Testis (tissue), 2 donors: ENCODE measurements around the gene PCBP4.

Experiments
- POLR2A ChIP-seq: fragments of 450-650 bp; IDR thresholded peaks from one replicate; pipeline ENCODE4 v1.6.1; 2017; ENCODE audit warnings: antibody characterized with exemption, mild to moderate bottlenecking, moderate library complexity
- TF ChIP-seq, protein P1 (sequence below), 3 experiments: fragments of 450-650 bp in 2 of 3; fragments of 200-600 bp in 1 of 3; sonication (generic) in 1 of 3; IDR thresholded peaks; one replicate each; pipeline ENCODE4 v1.5.1; 2016 to 2019; ENCODE audit warnings: antibody characterized with exemption in 3 of 3, mild to moderate bottlenecking in 2 of 3, moderate library complexity in 1 of 3

DNA sequence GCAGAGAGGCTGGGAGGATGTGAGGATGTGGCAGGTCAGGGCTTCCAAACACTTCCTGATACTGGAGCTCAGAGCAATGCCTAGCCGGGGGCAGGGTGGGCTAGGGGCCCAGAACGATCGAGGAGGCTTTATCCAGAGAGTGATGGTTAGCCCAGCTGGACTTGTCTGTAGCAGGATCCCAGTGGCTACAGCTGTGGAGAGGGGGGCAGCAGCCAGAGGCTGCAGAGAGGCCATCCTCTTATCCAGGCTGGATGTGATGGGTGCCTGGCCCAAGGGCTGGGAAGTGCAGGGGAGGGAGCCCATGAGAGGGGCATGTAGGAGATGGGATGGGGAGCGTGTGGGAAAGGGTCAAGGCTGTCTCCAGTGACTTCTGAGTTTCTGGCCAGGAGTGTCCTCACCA lies 20.5 kb downstream of the PCBP4 start:
- TF ChIP-seq, protein P1, sequence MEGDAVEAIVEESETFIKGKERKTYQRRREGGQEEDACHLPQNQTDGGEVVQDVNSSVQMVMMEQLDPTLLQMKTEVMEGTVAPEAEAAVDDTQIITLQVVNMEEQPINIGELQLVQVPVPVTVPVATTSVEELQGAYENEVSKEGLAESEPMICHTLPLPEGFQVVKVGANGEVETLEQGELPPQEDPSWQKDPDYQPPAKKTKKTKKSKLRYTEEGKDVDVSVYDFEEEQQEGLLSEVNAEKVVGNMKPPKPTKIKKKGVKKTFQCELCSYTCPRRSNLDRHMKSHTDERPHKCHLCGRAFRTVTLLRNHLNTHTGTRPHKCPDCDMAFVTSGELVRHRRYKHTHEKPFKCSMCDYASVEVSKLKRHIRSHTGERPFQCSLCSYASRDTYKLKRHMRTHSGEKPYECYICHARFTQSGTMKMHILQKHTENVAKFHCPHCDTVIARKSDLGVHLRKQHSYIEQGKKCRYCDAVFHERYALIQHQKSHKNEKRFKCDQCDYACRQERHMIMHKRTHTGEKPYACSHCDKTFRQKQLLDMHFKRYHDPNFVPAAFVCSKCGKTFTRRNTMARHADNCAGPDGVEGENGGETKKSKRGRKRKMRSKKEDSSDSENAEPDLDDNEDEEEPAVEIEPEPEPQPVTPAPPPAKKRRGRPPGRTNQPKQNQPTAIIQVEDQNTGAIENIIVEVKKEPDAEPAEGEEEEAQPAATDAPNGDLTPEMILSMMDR (IDR thresholded peaks at IDR 0.05): no peak
- TF ChIP-seq POLR2A: no peak
